Activated gamma-delta T cell (primary cell): ENCODE data around the gene SPRING1.

Experiments
- DNase-seq: peaks from one replicate; lab custom pipeline; 2025; lab: John Stamatoyannopoulos, UW

The SPRING1 gene

GRCh38 chr12:116708826-116709756 lies 28.8 kb downstream of the SPRING1 start:
- DNase-seq = no peak

- DNase-seq = no peak
These were observed 30.1 kb downstream of the SPRING1 start for GRCh38 chr12:116707751-116708150.

GRCh38 chr12:116703214-116703795 lies 34.6 kb downstream of the SPRING1 start:
- DNase-seq = no peak

- no peak for DNase-seq
These were observed 36.4 kb downstream of the SPRING1 start for GRCh38 chr12:116701432-116701831.

GRCh38 chr12:116700066-116700465 lies 37.8 kb downstream of the SPRING1 start:
- DNase-seq = no peak

GRCh38 chr12:116698554-116699075 lies 39.3 kb downstream of the SPRING1 start:
- DNase-seq = no peak

- DNase-seq = no peak
These were observed 39.8 kb downstream of the SPRING1 start for GRCh38 chr12:116698116-116698515.

- no peak for DNase-seq
These were observed 40.2 kb downstream of the SPRING1 start for GRCh38 chr12:116697716-116698115.

GRCh38 chr12:116697305-116697704 lies 40.6 kb downstream of the SPRING1 start:
- no peak for DNase-seq

GRCh38 chr12:116695464-116695725 lies 42.5 kb downstream of the SPRING1 start:
- no peak for DNase-seq

- DNase-seq = no peak
These were observed 43.0 kb downstream of the SPRING1 start for GRCh38 chr12:116694653-116695463.

GRCh38 chr12:116693286-116694227 lies 44.3 kb downstream of the SPRING1 start:
- DNase-seq = no peak

- no peak for DNase-seq
These were observed 45.3 kb downstream of the SPRING1 start for GRCh38 chr12:116692605-116693004.

GRCh38 chr12:116691636-116692035 lies 46.2 kb downstream of the SPRING1 start:
- DNase-seq = no peak

- DNase-seq = no peak
These were observed 46.7 kb downstream of the SPRING1 start for GRCh38 chr12:116691205-116691604.

GRCh38 chr12:116689979-116690744 lies 47.7 kb downstream of the SPRING1 start:
- DNase-seq = no peak

- no peak for DNase-seq
These were observed 48.3 kb downstream of the SPRING1 start for GRCh38 chr12:116689521-116689920.
